ENCODE results near the gene NCAPG2. TPM values are rescaled to one million over a fixed set of nuclear protein-coding genes. Genes with fewer than 3 reads are reported as not detected.

The NCAPG2 gene
- total RNA-seq, 1 experiment from 2014 or later = 99.4 TPM

- WGBS (ENCODE audit: extremely low coverage, insufficient read length, low lambda C conversion rate) = no CpG with 5 or more reads among the region's 7 CpGs
- H4K91ac ChIP-seq (ENCODE audit: insufficient read length, low read depth, low read length) = no peak overlapping the region
- H2AK5ac ChIP-seq (ENCODE audit: insufficient read length, low read length) = no peak overlapping the region
- no peak overlapping the region for H3K23ac ChIP-seq (ENCODE audit: insufficient read length, low read depth, low read length)
- no peak overlapping the region for H3K4ac ChIP-seq (ENCODE audit: low read depth, low read length)
- no peak overlapping the region for H3K14ac ChIP-seq (ENCODE audit: insufficient read depth, low read length)
- H2BK5ac ChIP-seq (ENCODE audit: insufficient read length, low read length) = no peak overlapping the region
- Mint-ChIP-seq H3K4me1 (no peaks in the 10 kb centered on the region), H3K9me3 (no peaks in the 10 kb centered on the region), H3K27me3 (ENCODE audit: low read depth) (no peaks in the 10 kb centered on the region), H3K36me3 (ENCODE audit: insufficient read depth in 1 of 3, low read depth in 3 of 3) (peaks cover 59 to 87% (median 87%) of the 10 kb centered on the region in 3 experiments; a peak in 6 of 7 replicates), H3K27ac (no peak overlapping the region; a peak in 1 of 7 replicates), H3K4me3 (no peak overlapping the region)
- no peaks in the 10 kb centered on the region for H3K79me1 ChIP-seq (ENCODE audit: insufficient read depth, low read depth, low read length, poor library complexity, severe bottlenecking)
- H3K23me2 ChIP-seq (ENCODE audit: insufficient read length, low read depth, low read length, poor library complexity, severe bottlenecking) = no peaks in the 10 kb centered on the region
- H3K9ac ChIP-seq (ENCODE audit: extremely low read depth, insufficient read length, low read length) = no peak overlapping the region
- no peak overlapping the region for H2BK20ac ChIP-seq (ENCODE audit: low read depth, low read length, poor library complexity, severe bottlenecking)
- no peak overlapping the region for H4K8ac ChIP-seq (replicated peaks; ENCODE audit: insufficient read length, low read depth, low read length)
- H3K27me3 ChIP-seq (ENCODE audit: insufficient read depth, low read length) = no peaks in the 10 kb centered on the region
- no peak overlapping the region for H2BK12ac ChIP-seq (ENCODE audit: insufficient read length, low read depth, low read length)
- no peak overlapping the region for H2BK120ac ChIP-seq (ENCODE audit: low read depth, low read length, poor library complexity, severe bottlenecking)
- no peaks in the 10 kb centered on the region for H4K20me1 ChIP-seq (ENCODE audit: control insufficient read depth, insufficient read depth, insufficient read length)
- no peaks in the 10 kb centered on the region; the same call in 1 of the 2 replicates for H3K4me1 ChIP-seq (ENCODE audit: insufficient read depth, low read length)
- no peak overlapping the region for H2AFZ ChIP-seq (ENCODE audit: low read length)
- H3K18ac ChIP-seq (ENCODE audit: insufficient read length, low read depth, low read length) = no peak overlapping the region
- no peak overlapping the region for H2BK15ac ChIP-seq (ENCODE audit: low read depth, low read length)
- H3K4me2 ChIP-seq (ENCODE audit: insufficient read depth, insufficient read length, low read length) = no peak overlapping the region
- H3K27ac ChIP-seq (ENCODE audit: insufficient read length, low read depth, low read length) = no peak overlapping the region
- H4K5ac ChIP-seq (ENCODE audit: insufficient read length, low read depth, low read length) = no peak overlapping the region
- no peak for DNase-seq
- H3K56ac ChIP-seq (ENCODE audit: insufficient read length, low read depth, low read length) = no peak overlapping the region
- no peak overlapping the region for H3T11ph ChIP-seq (ENCODE audit: low read length)
- H3K79me2 ChIP-seq (ENCODE audit: insufficient read depth, low read length) = no peaks in the 10 kb centered on the region
- no peak for TF ChIP-seq CTCF (conservative IDR thresholded peaks at IDR 0.05)
- H3K9me3 ChIP-seq (ENCODE audit: control insufficient read depth, low read depth, low read length) = no peaks in the 10 kb centered on the region
These were observed 56.4 kb downstream of the NCAPG2 start for GRCh38 chr7:158648168-158648567.
